ENCODE measurements around the gene SLC1A3. TPM values are rescaled to one million over a fixed set of nuclear protein-coding genes. Genes with fewer than 3 reads are reported as not detected.
"Not testable (repeated sequence)": the region's sequence is repeated elsewhere in the genome, so short reads cannot be mapped to it uniquely, and the experiment has no call there.

Gene SLC1A3
- total and polyA plus RNA-seq, 4 experiments from 2014 or later, result 1.3 to 2.3 TPM; not detected in 2

DNA sequence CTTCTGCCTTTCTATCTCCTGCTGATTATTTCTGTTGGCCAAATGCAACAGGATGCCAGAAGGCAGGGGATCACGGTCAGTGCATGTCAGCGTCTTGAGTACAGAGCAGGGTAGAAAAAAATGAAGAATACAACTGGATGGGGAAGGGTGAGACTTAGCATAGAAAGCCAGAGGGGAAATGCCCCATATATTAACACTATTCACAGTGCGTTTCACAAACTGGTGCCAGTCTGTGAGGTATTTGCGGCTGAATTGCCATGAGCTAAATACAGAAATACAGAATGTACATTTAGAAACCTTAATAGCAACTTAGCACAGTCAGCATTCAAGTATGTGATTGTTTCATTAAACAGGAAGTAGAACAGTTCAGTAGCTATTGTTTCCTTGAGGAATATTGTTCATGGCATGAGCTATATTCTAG, 31.0 kb upstream of the SLC1A3 start:
- peaks cover 0 to 4% (median 0%) of the 10 kb centered on the region in 8 donors for H3K9me3 Mint-ChIP-seq
- H3K9me3 ChIP-seq (ENCODE audit: control insufficient read depth in 1 of 2, low read length in 2 of 2), result no peaks in the 10 kb centered on the region
- POLR2A ChIA-PET (ENCODE audit: partially characterized antibody), result no interaction called here

GRCh38 chr5:36576721-36577120, 29.7 kb upstream of the SLC1A3 start:
- H3K27me3 ChIP-seq (ENCODE audit: insufficient read depth, low read length), result no peaks in the 10 kb centered on the region
- peaks cover 0 to 4% (median 0%) of the 10 kb centered on the region in 8 donors for H3K9me3 Mint-ChIP-seq
- DNase-seq, result no peak
- no peaks in the 10 kb centered on the region for H3K9me3 ChIP-seq (ENCODE audit: control insufficient read depth in 1 of 2, low read length in 2 of 2)
- H3K27ac Mint-ChIP-seq, result no peak overlapping the region
- H3K4me3 Mint-ChIP-seq, result no peak overlapping the region
- no peaks in the 10 kb centered on the region for H3K4me1 ChIP-seq (ENCODE audit: insufficient read depth, low read length)
- H3K27ac ChIP-seq (ENCODE audit: low read depth, low read length), result no peak overlapping the region
- peaks cover 2% of the 10 kb centered on the region in 2 donors for H3K27me3 Mint-ChIP-seq
- ChIA-PET POLR2A (ENCODE audit: partially characterized antibody) (no interaction called here), CTCF (ENCODE audit: partially characterized antibody) (no interaction called here)
- H3K36me3 ChIP-seq (ENCODE audit: insufficient read depth, low read length), result no peaks in the 10 kb centered on the region
- intact Hi-C loops (cut with micrococcal nuclease), result no loop called here
- no peaks in the 10 kb centered on the region for H3K4me1 Mint-ChIP-seq
- no peak overlapping the region for H3K4me3 ChIP-seq (ENCODE audit: low read length in 2 of 2)
- H3K36me3 Mint-ChIP-seq, result no peaks in the 10 kb centered on the region

More for the DNA sequence above, 31.0 kb upstream of the SLC1A3 start:
- H3K4me1 ChIP-seq (ENCODE audit: insufficient read depth, low read length), result no peaks in the 10 kb centered on the region
- H3K27me3 Mint-ChIP-seq, result no peaks in the 10 kb centered on the region
- no peaks in the 10 kb centered on the region for H3K36me3 ChIP-seq (ENCODE audit: insufficient read depth, low read length)
- CTCF ChIA-PET (ENCODE audit: partially characterized antibody), result no interaction called here
- intact Hi-C loops (cut with micrococcal nuclease), result no loop called here
- H3K36me3 Mint-ChIP-seq, result no peaks in the 10 kb centered on the region
- H3K4me3 Mint-ChIP-seq, result no peak overlapping the region
- no peak overlapping the region for H3K27ac ChIP-seq (ENCODE audit: low read depth, low read length)
- H3K27ac Mint-ChIP-seq, result no peak overlapping the region
- no peaks in the 10 kb centered on the region for H3K4me1 Mint-ChIP-seq
- DNase-seq, result no peak
- H3K27me3 ChIP-seq (ENCODE audit: insufficient read depth, low read length), result no peaks in the 10 kb centered on the region
- no peak overlapping the region for H3K4me3 ChIP-seq (ENCODE audit: low read length in 2 of 2)

GRCh38 chr5:36579858-36580257, 26.5 kb upstream of the SLC1A3 start:
- H3K27me3 ChIP-seq (ENCODE audit: insufficient read depth, low read length); H3K27ac ChIP-seq (ENCODE audit: low read depth, low read length); CTCF ChIA-PET (ENCODE audit: partially characterized antibody); DNase-seq; H3K27me3 Mint-ChIP-seq; H3K27ac Mint-ChIP-seq; H3K4me3 ChIP-seq (ENCODE audit: low read length in 2 of 2); intact Hi-C loops (cut with micrococcal nuclease); H3K4me3 Mint-ChIP-seq; H3K4me1 Mint-ChIP-seq; H3K4me1 ChIP-seq (ENCODE audit: insufficient read depth, low read length); POLR2A ChIA-PET (ENCODE audit: partially characterized antibody); H3K36me3 Mint-ChIP-seq; H3K9me3 Mint-ChIP-seq; H3K9me3 ChIP-seq (ENCODE audit: control insufficient read depth in 1 of 2, low read length in 2 of 2); H3K36me3 ChIP-seq (ENCODE audit: insufficient read depth, low read length): not testable (repeated sequence)

DNA sequence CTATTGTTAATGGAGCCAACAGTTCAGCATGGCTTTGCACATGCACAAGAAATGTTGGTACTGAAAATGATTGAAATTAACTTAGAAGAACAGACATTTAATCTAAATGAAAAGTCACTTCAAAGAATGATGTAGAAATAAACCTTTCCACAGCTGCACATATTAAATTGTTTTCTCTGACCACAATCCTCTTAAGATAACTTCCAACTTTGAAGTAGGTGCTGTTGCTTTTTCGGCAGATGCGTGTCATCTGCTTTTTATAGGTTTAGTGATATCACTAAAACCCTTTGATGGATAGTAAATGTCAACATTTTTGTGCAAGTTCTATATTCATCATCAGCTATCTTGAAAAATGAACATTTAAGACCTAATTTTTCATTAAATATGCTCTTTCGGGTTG, 25.3 kb upstream of the SLC1A3 start:
- Mint-ChIP-seq H3K27me3 (peaks cover 5% of the 10 kb centered on the region in 2 donors), H3K4me3 (no peak overlapping the region), H3K27ac (no peak overlapping the region), H3K9me3 (peaks cover 0 to 6% (median 0%) of the 10 kb centered on the region in 8 donors), H3K4me1 (no peaks in the 10 kb centered on the region), H3K36me3 (no peaks in the 10 kb centered on the region)
- no peak for DNase-seq
- POLR2A ChIA-PET (ENCODE audit: partially characterized antibody), result no interaction called here
- no peak overlapping the region for H3K27ac ChIP-seq (ENCODE audit: low read depth, low read length)
- H3K36me3 ChIP-seq (ENCODE audit: insufficient read depth, low read length), result no peaks in the 10 kb centered on the region
- intact Hi-C loops (cut with micrococcal nuclease), result no loop called here
- no peaks in the 10 kb centered on the region for H3K27me3 ChIP-seq (ENCODE audit: insufficient read depth, low read length)
- no peaks in the 10 kb centered on the region for H3K9me3 ChIP-seq (ENCODE audit: control insufficient read depth in 1 of 2, low read length in 2 of 2)
- H3K4me3 ChIP-seq (ENCODE audit: low read length in 2 of 2), result no peak overlapping the region
- CTCF ChIA-PET (ENCODE audit: partially characterized antibody), result no interaction called here
- no peaks in the 10 kb centered on the region for H3K4me1 ChIP-seq (ENCODE audit: insufficient read depth, low read length)

DNA sequence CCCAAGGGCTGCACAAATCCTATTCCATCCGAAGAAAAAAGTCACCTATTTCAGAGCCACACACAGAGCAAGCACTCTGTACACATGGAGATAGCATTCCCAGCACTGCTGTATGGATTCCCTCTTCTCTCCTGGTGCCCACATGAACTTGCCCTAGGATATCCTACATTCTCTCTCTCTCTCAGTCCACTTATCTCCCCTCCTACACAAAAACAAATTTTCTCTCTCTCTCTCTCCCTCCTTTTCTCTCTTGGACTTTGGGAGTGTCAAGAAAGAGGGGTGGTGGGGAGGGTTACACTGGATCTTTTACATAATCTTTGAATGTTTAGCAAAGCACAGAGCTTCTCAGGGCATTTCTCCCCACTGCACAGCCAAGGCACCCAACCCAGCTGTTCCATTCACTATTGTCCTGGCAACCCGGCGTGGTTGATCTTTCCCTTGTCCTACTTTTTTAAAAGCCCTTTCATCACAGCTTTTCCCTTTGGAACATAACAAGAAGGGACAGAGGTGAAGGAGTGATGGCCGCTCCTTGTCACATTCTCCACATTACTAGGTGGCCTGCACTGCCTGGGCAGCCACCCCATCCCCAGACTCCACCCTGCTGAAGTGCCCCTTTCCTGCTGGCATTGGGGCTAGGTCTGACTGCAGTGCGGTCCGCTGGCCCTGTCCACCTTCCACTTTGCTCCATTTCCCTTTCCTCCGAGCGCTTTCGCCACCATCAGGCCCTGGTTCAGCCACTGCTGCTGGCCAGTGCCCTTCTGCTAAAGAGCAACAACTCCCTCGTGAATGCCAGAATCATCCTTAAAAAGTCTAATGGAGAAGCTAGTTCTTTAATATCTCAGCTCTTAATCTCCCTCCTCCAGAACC, 22.2 kb upstream of the SLC1A3 start:
- Histone ChIP-seq H3K36me3 (ENCODE audit: insufficient read depth, low read length) (no peaks in the 10 kb centered on the region), H3K4me3 (ENCODE audit: low read length in 2 of 2) (no peak overlapping the region), H3K4me1 (ENCODE audit: insufficient read depth, low read length) (no peaks in the 10 kb centered on the region), H3K27me3 (ENCODE audit: insufficient read depth, low read length) (no peaks in the 10 kb centered on the region), H3K27ac (ENCODE audit: low read depth, low read length) (no peak overlapping the region), H3K9me3 (ENCODE audit: control insufficient read depth in 1 of 2, low read length in 2 of 2) (no peaks in the 10 kb centered on the region)
- Mint-ChIP-seq H3K4me3 (no peak overlapping the region), H3K27me3 (peaks cover 5 to 6% of the 10 kb centered on the region in 2 donors), H3K36me3 (no peaks in the 10 kb centered on the region), H3K4me1 (no peaks in the 10 kb centered on the region), H3K9me3 (peaks cover 0 to 6% (median 0%) of the 10 kb centered on the region in 8 donors), H3K27ac (no peak overlapping the region)
- ChIA-PET CTCF (ENCODE audit: partially characterized antibody) (no interaction called here), POLR2A (ENCODE audit: partially characterized antibody) (no interaction called here)
- no peak for DNase-seq
- intact Hi-C loops (cut with micrococcal nuclease), result no loop called here

GRCh38 chr5:36585701-36586100, 20.7 kb upstream of the SLC1A3 start:
- peaks cover 0 to 6% (median 0%) of the 10 kb centered on the region in 8 donors for H3K9me3 Mint-ChIP-seq
- no peak overlapping the region for H3K27ac ChIP-seq (ENCODE audit: low read depth, low read length)
- H3K4me1 ChIP-seq (ENCODE audit: insufficient read depth, low read length), result no peaks in the 10 kb centered on the region
- no peak overlapping the region for H3K4me3 ChIP-seq (ENCODE audit: low read length in 2 of 2)
- H3K9me3 ChIP-seq (ENCODE audit: control insufficient read depth in 1 of 2, low read length in 2 of 2), result no peaks in the 10 kb centered on the region
- H3K4me1 Mint-ChIP-seq, result no peaks in the 10 kb centered on the region
- intact Hi-C loops (cut with micrococcal nuclease), result no loop called here
- no peak for DNase-seq
- ChIA-PET POLR2A (ENCODE audit: partially characterized antibody) (no interaction called here), CTCF (ENCODE audit: partially characterized antibody) (no interaction called here)
- H3K27ac Mint-ChIP-seq, result no peak overlapping the region
- no peak overlapping the region for H3K4me3 Mint-ChIP-seq
- no peaks in the 10 kb centered on the region for H3K27me3 ChIP-seq (ENCODE audit: insufficient read depth, low read length)
- no peaks in the 10 kb centered on the region for H3K36me3 Mint-ChIP-seq
- H3K27me3 Mint-ChIP-seq, result peaks cover 5 to 7% of the 10 kb centered on the region in 2 donors
- H3K36me3 ChIP-seq (ENCODE audit: insufficient read depth, low read length), result no peaks in the 10 kb centered on the region

DNA sequence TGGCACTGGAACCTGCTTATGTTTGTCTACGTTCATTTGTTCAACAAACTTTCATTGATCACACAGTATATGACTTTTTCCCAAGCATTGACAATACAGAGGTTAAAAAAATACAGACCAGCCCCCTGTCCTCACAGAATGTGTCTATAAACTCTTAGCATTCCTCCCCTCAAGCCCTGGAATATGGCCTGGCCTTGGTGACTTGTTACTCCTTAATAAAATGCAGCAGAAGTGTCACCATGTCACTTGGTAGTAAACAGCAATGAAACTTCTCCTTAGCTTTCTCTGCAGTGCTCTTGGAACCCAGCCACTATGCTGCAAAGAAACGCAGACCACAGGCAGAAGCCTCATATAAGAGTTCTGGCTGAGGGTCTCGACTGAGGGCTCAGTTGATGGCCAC, 19.1 kb upstream of the SLC1A3 start:
- Histone ChIP-seq H3K9me3 (ENCODE audit: control insufficient read depth in 1 of 2, low read length in 2 of 2) (no peaks in the 10 kb centered on the region), H3K27me3 (ENCODE audit: insufficient read depth, low read length) (no peaks in the 10 kb centered on the region), H3K4me1 (ENCODE audit: insufficient read depth, low read length) (no peaks in the 10 kb centered on the region), H3K4me3 (ENCODE audit: low read length in 2 of 2) (no peak overlapping the region), H3K27ac (ENCODE audit: low read depth, low read length) (no peak overlapping the region), H3K36me3 (ENCODE audit: insufficient read depth, low read length) (no peaks in the 10 kb centered on the region)
- ChIA-PET CTCF (ENCODE audit: partially characterized antibody) (no interaction called here), POLR2A (ENCODE audit: partially characterized antibody) (no interaction called here)
- Mint-ChIP-seq H3K27ac (no peak overlapping the region), H3K4me3 (no peak overlapping the region), H3K9me3 (peaks cover 0 to 3% (median 0%) of the 10 kb centered on the region in 8 donors), H3K4me1 (no peaks in the 10 kb centered on the region), H3K27me3 (peaks cover 2 to 6% of the 10 kb centered on the region in 2 donors), H3K36me3 (no peaks in the 10 kb centered on the region)
- no peak for DNase-seq
- intact Hi-C loops (cut with micrococcal nuclease), result no loop called here

Measured in CD4-positive, alpha-beta memory T cell (primary cell).